Fibroblast of skin of right biceps (primary cell): ENCODE data around the gene WWC1.
"Not testable (repeated sequence)": the region's sequence is repeated elsewhere in the genome, so short reads cannot be mapped to it uniquely, and the experiment has no call there.

Source experiments
- DNase-seq: peaks from one replicate; pipeline ENCODE4 v3.0.0-alpha.2; 2013

The WWC1 gene

GRCh38 chr5:168286863-168287262 lies 4.6 kb upstream of the WWC1 start:
- not testable (repeated sequence) for DNase-seq

DNA sequence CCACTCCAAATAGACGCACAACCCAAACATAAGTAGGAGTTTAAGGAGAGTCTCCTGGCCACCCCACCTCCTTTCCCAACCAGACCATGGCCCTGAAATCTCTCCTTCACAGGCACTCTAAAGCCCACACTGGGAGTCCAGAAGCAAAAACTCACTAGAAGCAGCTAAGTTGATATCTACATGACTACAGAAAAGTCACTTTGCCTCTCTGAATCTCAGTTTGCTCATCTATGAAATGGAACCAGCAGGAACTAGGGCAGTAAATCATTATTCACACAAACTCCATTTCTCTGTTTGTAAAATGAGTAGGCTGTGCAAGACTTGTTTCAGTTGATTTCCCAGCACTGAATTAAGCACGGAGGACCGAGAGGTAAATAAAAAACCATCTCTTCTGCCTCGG lies 4.1 kb upstream of the WWC1 start:
- DNase-seq = no peak

DNA sequence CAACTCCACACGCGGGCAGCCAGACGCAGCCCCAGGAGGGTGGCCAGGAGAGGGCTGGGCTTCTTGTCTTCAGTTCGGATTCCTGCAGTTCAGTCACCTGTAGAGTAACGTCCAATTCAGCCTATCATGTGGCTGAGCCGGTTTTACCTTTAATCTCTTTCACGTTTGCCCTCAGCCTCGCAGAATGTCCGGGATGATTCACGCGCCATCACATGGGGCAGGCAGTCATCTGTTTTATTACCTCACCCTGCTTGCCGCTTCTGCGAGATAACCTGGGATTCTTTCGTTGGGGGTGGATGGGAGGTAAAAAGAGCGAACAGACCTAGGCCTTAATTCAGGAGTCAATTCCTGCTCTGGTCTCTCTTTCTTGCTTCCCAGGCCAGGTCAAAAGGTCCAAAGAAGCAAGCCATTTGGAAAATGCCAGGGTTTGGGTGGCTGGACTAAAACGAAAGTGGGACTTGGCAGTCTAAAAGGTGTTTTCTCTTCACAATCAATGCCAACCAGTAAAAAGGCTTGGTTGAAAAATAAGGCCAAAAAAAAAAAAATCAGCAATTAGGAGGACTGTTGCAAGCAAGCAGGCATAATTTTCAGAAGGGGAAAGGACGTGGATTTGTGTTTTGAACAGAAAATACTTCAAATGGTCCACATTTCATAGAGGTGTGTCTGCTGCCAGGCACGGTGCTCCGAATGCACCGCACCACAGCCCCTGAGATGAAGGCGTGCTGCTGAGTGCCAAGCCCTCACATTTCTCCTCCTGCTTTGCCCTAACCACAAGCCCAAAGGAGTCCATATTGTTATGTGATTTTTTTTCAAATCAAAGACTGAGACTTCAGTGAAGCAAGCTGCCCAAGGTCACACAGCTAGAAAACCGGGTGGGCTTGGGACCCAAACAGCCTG lies 2.8 kb upstream of the WWC1 start:
- no peak for DNase-seq

DNA sequence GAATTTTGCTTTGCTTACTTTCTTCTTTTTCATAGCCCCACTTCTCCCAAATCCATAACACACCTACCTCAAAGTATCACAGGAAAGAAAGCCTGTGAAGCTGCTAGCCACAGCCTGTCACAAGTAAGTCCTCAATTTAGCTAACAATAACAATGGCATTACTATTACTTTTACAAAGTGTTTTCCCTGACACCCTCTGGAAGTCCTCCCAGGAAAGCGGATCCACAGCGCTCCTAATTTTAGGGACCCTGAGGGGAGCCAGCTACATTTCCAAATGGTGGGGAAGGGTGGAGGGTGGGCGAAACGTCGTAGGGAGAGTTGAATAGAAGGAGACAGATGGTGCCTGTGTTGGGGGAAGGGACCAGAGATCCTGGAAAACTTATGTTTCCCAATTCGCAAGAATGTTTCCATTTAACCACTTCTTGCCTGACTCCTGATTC lies 523 bp upstream of the WWC1 start:
- DNase-seq = no peak

DNA sequence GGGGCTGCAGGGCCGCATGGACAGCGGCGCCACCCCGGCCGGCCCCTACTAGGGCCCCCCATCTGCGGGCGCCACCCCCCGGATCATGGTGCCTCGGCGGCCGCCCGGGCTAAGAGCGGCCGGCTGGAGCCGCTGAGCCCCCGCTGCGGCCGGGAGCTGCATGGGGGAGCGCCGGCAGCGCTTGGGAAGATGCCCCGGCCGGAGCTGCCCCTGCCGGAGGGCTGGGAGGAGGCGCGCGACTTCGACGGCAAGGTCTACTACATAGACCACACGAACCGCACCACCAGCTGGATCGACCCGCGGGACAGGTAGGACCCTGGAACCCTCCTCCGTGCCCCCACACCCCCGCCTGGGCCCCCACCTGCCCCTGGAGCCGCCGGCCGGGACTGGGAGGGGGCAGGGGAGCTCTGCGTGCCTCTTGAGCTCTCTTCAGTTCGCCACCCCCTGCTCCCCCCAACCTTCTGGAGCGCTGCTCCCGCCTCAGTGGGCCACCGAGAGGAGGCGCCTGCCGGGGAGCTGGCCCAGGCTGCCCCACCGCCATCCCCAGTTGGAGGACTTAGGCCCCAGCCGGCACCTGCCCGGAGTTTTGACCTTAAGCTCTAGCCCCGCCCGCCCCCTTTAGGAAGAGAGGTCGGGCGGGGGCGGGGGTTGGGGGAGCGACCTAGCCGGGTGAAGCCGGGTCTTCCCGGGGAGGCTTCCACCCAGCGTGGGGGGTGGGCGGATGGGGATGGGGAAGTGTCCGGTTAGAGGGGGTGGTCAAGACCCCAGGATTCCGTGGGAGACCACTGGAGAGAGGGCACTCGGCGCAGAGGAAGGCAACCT lies 730 bp downstream of the WWC1 start:
- DNase-seq = peak; percentile 41

DNA sequence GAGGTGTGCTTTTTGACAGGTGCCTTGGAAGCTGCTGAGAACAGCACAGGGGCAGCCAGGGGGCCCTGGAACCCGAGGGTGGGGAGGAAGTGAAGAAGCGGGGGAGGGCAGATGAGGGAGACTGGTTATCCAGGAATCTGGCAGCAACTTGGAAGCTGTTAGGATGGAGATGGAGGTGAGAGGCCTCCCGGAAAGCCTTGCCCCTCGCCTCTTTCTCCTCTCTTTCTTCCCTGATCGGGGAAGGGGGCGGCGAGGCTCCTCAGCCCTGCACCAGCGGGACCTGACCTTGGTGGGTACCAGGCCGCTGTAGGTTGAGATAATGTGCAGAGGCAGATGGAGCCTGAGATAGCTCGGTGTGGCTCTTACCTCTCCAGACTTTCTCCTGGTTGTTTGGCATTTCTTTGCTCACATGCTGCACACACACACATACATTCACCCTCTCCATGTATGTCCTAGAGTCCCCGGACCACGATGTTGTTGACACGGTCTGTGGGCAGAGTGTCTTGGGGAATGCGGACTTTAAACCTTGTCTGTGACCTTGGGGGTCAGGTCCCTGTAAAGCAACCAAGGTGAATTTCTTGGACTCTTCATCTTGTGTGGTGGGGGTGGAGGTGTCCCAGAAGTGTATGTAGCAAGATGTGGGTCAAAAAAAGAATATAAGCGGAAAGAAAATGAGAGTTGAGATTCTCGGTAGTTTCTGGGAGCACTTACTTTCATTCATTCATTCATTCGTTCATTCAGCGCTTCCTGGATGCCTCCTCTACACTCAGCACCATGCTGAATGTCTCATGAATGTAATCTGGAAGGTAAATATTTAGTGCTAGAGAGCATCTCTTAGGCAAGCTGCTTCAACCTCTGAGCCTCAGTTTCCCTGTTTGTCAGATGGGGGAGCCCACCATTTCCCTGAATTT lies 1.6 kb downstream of the WWC1 start:
- no peak for DNase-seq

DNA sequence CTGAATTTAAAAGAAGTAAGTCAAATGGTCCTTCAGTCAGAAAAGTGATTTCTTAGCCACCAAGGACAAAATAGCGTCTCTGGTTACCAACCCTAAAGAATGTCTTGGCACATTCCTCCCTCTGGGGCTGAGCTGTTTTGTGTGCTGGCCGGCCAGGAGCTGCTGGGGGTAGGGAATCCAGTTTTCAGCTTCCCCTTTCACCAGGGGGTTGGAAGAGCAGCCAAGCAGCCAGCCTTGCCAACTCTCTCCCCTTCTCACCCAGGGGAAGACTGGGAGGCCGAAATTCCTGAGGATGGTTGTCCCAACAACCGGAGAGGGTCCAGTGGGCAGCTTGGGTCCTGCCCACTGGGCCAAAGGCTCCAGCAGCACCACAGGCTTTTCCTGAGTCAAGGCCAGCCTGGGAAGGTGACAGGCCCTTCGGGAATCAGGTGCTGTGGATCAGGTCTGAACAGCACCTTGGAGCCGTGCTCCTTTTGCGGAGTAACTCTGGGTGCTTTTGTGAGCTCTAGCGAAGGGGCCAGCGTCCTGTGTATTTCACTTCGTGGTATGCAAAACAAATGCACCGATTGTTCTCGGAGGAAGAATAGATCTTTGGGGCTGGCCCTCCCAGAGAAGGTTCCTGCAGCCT lies 4.2 kb downstream of the WWC1 start:
- peak; percentile 87 for DNase-seq

DNA sequence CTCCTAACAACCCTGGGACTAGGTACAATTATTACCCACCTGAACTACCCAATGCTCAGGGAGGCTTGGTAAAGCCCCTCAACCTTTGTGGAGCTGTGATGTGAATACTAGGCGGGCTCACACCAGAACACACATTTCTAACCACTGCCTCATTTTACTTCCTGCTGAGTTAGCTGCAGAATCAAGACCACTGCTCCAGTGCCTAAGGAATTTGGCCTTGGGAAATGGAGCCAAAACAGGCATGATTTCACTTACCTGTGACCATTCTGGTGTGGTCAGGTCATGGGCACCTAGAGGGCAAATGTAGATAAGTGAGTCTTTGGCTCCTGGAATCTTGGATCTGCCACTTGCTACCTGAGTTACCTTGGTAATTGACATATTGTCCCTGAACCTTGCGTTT lies 5.2 kb downstream of the WWC1 start:
- no peak for DNase-seq

DNA sequence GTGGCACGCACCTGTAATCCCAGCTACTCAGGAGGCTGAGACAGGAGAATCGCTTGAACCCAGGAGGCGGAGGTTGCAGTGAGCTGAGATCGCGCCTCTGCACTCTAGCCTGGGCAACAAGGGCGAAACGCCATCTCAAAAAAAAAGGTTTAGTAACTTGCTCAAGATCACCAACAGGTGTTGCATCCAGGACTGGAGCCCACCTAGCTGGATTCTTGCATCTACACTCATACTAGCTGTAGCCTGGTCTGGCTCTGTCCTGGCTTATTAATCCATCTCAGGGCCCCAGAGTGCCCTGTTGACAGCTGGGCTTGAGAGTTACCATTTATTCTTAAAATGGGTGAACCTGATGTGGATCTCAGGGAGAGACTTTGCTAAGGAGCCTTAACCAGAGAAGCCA lies 7.5 kb downstream of the WWC1 start:
- no peak for DNase-seq

- DNase-seq = no peak
Observed at GRCh38 chr5:168299372-168299771, 7.9 kb downstream of the WWC1 start.

DNA sequence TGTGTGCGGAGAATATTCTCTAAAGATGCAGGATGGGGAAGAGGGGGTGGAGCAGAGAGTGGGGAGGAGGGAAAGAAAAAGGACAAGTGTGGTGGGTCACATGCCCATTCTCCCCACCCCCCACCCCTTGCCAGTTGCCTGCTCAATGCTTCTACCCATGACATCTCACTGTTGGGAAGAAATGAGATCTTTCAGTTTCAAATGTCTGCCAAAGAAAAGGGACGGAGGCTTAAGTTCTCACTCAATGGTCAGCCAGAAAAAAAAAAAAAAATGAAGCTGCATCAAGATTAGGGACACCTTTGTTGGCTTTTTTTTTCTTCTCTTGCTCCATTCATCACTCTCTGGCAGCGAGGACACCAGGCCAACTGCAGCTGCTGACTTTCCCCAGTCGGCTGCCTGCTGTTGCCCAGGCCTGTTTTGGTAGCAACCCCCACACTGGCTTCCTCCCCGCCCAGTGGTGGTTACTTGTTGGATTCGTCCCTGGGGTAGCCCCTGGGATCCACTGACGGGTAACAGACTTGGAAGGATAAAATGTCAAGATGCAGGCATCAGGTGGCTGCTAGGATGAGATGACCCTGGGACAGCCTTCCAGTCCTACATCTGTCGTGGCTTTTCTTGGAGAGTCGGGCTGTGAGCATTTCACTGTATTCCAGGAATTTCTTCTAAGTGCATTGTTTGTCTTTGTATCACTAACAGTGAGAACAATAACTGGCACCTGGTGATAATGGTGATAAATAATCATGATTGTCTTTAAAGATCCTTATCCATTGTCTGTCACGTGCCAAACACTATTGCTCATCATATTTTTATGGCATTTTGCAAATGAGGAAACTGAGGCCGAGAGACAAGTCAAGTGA lies 9.1 kb downstream of the WWC1 start:
- no peak for DNase-seq

DNA sequence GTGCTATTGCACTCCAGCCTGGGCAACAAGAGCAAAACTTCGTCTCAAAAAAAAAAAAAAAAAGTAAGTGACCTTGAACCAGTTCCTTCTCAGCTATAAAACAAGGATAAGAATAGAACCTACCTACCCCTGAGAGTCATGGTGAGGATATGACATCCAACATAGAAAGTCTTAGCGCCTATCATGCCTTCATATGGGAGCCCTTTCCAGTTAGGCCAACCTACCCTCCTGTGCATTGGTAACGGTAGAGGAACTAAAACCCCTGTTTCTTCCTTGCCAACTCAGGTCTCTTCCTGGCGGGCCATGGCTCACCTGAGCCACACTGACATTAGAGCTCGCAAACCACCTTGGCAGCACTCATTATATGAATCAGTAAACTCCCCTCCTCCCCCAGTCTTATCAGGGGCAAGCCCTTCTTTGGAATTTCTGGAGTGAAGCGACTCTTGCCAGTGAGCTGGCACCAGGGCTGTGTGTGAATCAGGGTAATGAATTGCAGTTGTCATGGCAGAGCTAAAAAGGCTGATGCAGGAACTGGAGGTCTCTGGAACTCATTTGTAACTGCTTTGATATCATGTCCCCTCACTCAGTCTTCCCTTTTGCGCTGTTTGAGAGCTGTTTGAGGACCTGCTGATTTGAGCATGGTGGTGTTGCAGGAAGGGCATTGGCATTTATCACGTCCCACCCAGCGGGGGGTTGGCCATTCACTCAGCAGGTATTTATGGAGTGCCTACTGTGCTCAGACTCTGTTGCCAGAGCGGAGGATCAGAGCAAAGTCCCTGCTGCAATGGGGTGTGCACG lies 10.3 kb downstream of the WWC1 start:
- no peak for DNase-seq

DNA sequence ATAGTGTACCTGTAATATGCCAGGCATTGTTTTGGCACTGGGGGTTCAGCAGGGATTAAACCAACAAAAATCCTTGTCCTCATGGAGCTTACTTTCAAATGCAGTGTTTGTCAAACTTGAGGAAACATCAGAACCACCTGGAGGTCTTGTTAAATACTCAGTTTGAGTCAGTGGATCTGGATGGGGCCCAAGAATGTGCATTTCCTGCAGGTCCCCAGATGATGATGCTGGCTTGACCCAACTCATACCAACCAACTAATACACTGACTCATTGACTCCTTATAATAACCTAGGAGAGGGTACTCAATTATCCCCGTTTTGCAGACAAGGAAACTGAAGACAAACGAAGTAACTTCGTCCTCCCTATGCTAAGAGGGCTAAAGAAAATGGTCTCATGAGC lies 11.3 kb downstream of the WWC1 start:
- DNase-seq = peak; percentile 68

- DNase-seq = no peak
Observed at GRCh38 chr5:168303393-168304025, 12.1 kb downstream of the WWC1 start.

- DNase-seq = no peak
Observed at GRCh38 chr5:168304349-168304748, 12.9 kb downstream of the WWC1 start.

GRCh38 chr5:168305281-168305680 lies 13.8 kb downstream of the WWC1 start:
- no peak for DNase-seq

DNA sequence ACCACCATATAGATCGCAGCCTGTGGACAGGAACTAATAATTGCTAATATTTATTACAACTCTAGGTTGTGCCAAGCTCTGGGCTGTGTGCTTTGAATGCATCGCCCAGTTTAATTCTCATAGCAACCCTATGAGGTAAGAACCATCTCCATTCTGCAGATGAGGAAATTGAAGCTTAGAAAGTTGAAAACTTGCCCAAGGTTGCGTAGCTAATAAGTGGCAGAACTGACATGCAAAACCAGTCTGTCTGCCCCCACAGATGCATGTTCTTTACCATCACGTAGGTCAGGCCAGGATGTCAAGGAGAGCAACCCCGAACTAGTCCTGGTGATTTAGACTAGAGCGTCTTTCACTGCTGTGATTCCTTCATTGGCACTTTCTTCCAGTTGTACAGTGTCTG lies 15.6 kb downstream of the WWC1 start:
- no peak for DNase-seq

- no peak for DNase-seq
Observed at GRCh38 chr5:168307925-168308584, 16.6 kb downstream of the WWC1 start.

DNA sequence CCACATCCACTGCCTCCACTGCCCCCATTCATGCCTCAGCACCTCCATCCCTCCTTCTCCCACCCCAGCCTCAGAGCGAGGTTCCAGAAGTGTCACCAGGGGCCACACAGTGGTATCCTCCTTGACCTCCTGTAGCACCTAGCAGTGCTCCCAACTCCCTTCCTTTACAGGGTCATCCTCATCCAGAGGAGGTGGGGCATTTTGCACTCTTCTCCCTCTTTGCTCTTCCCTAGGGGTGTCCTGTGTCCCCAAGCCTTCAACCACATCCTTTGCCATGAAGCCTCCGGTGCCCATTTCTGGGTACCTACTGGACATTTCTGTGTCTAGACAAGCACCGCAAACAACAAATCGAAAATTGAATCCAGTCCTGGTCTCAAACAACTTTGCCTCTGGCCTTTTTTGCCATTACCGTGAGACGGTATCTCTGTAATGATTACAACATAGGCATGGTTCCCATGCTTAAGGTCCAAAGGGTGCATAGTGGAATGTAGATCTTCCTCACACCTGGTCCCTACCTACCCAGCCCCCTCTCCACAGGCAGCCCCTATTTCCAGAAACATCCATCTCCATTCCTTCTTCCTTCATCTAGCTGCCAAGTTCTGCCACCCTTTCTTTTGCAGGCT lies 17.6 kb downstream of the WWC1 start:
- no peak for DNase-seq
